GM10847 (cell line): ENCODE measurements around the gene GCG.

Source experiments
- POLR2A ChIP-seq: IDR thresholded peaks from 2 replicates; pipeline ENCODE4 v1.6.1; 2011; ENCODE audit not compliant: insufficient read length; ENCODE audit errors: extremely low read depth

The GCG gene

DNA sequence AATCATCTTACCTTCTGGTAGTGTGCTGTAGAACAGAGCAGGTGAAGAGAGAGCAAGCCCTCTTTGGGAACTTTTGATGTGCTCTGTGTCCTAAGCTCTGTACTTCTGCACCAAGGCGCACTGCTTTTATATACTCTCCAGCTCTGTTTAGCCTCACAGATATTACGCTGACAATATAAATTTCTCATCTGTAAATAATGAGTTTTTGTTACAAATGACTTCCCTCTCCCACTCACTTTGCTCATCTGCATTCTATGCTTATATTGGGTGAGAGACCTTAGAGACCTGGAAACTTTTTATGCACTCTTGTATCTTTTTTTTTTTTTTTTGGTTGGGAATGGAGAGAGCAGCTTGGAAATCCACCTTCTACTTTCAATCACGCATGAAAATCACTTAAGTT, at the start of gene GCG:
Gene GCG (minus strand): TSS at position 101 of the 400 bp plus-strand sequence. CDS start 3,069 bp downstream, outside the sequence.
- no peak for TF ChIP-seq POLR2A

DNA sequence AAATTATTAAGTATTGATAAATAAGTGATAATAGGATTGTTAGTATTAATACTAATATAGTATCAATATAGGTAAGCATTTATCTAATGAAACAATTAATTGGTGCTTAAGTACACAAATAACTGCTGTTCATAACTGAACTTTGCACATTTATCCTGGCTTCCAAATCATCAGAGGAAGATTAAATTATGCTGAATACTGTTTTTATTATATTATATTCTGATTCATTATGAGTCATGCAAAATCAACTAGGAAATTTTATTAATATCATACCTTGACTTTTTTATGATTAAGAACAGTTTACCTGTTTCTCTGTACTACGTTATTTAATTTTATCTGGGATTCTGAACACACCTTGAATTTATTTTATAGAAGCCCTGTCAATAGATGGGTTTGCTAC, 48.6 kb upstream of the GCG start:
- TF ChIP-seq POLR2A, result no peak

DNA sequence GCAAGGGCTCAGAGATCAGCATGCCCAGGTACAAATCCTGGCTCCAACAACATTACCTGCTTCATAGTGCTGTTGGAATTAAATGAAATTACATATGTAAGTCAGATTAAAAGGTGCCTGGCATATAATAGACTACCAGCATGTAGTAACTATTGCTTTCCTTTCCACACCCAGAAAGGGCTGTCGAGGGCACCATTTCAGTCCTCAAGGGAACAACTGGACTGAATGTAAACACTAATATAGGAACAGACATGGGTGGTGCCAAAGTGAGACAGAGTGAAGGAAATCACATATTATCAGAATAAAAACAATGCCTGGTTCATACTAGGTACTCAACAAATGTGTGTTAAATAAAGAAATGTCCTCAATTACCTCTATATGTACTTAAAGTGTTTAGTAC, 47.9 kb upstream of the GCG start:
- no peak for TF ChIP-seq POLR2A

DNA sequence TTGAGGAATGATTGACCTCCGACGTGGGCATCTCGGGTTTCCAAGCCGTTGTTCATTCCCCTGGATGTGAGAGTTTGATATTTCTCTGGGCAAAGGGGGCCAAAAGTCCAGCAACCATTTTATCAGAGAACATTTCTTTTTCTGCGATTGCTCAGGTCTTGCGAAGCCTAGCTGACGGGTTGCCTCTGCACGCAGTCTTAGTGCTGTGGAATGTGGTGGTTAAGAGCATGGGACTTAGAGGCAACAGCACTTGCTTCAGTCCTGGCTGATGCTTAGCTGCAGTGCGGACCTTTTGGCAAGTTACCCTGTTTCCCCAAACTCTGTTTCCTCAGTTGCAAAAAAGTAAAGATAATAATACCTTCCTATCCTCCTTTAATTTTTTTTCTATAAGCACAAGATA, 46.2 kb upstream of the GCG start:
- TF ChIP-seq POLR2A, result no peak

DNA sequence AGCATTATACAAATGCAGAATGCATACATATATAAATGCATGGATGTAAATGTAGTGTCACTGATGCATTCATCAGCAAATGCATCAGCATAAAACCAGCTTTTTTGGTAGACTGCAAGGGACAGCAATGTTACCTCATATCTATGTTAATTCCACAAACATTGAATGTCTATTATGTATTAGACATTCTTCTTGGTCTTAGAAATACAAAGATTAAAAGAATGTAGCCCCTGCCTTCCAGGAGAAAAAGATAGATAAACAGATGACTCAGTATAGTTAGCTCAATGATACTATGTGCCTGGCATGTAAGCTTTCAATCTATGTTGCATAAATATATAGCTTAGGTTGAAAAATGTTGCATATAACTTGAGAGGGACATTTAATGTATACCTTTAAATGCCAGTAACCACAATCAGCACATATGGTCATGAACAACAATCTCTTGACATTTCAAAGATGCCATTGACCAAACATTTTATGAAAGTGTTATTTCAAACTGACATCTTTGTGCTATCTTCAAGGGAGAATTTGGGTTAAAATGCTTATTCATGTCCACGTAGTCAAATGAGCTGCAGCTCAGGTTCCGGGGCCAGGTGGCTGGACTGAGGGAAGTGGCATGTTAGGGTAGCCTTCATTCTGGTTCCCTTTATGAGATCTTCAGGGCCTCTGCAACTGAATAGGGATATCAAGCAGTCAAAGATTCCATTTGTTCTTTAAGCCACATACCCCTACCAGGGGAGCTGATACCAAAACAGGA, 45.2 kb upstream of the GCG start:
- no peak for TF ChIP-seq POLR2A

DNA sequence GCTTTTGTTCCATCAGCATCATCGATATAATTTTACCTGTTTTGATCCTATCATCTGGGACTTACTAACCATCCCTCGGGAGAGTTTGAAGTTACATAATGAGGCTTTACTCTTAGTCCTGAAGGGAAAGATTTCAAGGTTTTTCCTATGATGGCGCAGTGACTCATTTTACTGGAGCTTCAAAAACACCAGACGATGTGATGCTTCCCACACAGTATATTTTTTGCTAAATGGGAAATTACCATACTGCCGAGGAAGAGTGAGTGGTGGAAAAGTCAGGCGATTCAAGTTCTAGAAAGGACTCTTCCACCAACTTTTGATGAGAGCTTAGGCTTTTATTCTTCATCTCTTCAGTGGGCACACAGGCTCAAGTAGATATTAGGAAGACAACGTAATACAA, 44.6 kb upstream of the GCG start:
- TF ChIP-seq POLR2A, result no peak

DNA sequence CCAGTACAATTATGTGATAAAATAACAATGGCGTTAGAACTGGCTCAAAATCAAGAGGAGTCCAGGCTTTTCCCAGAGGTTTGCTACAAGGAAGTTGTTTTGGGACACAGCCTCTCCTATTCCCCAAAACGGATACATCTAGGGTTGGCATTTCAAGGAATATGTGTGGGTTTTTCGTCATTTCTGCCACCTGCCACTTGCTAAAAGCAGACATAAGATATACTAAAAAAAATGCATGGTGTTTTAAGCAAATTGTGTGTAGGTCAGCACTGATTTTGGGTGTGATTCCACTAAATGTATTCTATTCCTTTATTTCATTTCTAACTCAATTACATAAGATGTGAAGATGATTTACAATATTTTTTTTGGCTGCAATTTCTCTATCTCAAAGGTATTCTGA, 36.4 kb upstream of the GCG start:
- TF ChIP-seq POLR2A, result no peak

DNA sequence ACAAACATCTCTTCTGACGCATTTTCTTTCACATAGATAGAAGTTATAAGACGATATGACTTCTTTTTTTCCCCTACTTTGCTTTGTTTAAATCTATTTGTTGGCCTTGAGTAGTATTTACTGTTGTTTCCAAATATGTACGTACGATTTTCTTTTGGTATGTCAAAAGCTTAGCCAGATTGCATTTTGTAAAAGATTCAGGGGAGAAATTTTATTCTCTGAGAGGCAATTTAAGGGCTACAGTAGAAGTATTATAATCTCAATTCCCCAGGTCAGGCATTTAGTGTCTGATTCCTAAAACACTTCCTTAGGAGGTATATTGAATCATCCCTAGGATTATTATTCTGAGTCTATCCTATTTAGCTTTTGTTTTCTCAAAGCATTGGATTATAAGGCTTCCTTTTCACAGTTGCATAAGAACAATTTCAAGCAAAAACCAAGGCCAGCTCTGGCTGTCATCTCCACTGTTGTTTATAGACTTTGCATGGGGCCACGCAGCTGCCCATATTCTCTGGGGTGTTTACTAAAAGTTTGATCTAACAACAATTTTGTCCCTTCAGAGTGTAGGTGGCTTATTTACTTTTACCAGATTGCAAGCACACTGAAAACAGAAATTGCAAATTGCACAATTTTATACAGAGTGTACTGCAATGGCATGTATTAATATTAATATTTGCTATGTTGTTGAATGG, 33.6 kb upstream of the GCG start:
- no peak for TF ChIP-seq POLR2A

DNA sequence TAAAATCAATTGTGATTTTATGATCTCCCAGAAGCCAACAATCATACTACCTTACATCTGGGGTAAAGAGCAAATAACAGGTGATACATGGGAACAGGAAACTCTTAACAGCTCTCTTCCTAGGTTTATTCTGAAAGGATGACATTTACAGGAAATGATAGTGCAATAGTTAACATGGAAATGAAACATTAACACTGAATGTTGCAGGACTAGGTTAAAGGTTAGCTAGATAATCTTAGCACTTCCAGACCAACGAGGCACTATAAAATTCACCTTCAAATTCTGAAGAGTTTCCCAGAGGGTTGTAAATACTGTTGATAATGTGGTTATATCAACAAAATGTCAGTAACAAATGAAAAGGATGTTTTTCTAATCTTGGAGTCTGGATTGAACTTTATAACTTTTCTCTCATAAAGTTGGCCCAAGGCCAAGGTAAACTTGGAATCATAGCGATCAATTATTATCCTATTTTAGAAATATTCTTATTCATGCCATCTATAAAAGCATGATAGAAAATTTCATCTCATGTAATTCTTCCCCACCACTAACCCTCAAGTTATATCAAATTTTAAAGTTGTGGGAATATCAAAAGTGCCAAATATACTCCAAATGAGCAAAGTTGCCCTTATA, 32.9 kb upstream of the GCG start:
- TF ChIP-seq POLR2A, result no peak

DNA sequence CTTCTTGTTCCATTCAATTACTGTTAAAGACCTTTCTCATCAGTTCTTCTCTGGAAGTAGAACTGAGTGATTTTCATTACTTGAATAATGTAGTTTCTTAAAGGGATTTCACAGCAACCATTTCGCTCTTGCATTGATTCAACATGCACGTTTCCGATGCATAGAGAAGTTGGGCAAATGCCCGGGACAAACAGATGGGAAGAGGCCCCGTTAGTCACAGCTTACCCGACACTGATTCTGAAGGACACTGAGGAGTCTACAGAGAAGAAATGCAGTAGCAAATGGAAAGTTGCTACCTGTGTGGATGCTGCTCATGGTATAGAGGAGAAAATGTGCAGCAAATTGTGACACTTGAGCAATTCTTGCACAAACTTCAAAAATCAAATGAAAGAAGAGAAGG, 32.3 kb upstream of the GCG start:
- no peak for TF ChIP-seq POLR2A

DNA sequence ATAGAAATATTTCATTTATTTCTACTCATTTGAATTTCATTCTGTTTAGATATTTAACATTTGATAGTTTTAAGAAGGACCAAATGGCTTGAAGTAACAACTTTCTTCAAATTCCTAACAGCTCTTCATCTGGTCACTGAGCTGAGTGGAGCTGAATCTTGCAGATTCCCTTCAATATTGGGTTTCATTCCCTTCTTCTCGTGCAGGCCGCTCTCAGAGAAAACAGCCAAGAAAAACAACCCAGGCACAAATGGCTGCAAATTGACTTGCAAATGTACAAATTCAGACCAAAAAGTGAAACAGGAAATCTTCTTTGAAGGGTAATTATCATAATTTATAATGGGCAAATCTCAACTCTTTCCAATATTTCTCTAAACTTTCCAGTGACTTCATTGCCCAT, 30.3 kb upstream of the GCG start:
- TF ChIP-seq POLR2A, result no peak

DNA sequence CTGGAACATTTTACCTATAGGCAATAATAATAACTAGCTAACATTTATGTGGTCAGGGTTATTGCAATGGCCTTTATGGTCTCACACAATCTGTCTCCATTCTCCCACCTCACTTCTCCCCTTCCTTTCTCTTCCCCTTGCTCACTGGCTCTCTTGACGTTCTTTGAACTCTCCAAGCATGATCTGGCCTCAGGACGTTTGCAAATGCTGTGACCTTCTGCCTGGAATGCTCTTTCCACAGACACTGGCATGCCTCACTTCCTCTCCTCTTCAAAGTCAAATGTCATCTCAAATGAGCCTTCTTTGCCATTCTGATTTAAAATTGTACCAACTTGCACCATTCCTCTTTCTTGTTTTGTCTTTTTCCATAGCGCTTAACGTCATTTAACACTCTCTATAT, 25.3 kb upstream of the GCG start:
- no peak for TF ChIP-seq POLR2A

DNA sequence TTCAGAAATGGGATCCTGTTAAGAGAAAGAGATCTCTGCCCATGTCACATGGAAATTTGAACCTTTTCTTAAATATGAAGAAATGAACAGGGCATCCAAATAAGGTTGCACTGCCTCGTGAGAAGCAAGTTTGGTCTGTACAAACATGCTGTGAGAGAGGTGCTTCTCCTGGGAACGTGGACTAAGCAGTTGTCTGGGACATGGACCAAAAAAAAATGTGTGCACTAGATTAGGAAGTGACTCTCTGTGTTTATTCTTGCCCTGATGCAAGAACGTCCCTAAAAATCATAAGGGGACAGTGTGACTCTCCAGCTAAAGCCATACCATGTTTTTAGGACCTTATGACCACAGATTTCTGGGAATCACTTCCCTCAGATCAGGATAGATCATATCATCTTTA, 23.7 kb upstream of the GCG start:
- no peak for TF ChIP-seq POLR2A

DNA sequence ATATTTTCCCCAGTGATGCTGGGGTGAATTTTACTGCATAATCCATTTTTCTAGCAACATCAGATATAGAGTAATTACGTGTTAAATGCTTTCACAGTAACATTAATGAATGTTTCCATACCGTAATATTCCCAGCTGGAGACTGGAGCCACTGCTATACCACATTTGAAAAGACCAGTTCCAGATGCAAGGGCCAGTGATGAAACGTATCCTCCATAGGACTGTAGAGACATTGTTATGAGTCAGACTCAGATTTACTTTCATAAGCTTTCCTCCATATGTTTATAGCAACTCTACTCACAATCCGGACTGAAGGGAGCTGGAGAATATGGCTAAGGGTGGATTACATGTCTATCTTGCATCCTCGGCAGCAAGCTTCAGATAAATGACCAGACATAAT, 22.7 kb upstream of the GCG start:
- no peak for TF ChIP-seq POLR2A

DNA sequence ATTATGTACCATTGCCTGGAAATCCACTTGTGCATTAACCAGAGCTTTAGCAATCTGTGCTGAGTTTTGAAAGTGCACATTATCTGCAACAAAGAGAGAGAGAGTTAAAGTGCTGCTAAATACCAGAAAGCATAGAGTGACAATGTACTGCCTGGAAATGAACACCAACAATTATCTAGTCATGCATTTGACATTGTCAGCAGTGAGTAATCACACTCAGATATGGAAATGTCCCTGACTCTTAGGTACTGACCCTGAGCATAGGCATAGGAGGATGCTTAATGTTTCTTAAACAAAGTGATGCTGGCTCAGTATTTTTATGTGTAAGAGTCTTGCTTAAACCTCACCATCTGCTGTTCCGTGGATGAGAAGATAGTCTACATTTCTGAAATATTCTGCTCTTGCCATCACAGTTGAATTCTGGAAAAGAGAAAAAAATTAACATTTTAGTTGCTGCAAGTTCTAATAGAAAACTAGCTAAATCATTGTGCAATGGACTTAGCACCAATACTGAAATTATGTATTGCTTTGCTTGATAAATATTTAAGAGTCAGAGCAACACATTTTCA, 20.8 kb upstream of the GCG start:
- no peak for TF ChIP-seq POLR2A

DNA sequence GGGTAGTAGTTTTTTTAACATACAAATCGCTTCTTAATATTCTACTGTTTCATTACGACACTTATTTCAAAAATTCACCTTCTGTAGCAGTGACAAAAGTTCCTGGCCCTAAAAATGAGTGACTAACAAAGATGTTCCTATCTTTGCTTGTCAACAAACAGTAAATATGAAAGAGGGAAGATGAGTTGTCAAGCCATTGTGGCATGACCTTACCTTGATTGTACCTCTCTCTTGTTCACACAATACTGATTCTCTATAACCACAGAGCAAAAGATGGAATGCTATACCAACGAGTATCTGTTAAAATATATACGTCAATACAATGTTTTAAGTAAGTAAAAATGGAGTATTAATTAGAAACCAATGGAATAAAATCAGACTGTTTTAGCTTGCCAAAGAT, 14.7 kb upstream of the GCG start:
- no peak for TF ChIP-seq POLR2A
